Thoracic aorta (tissue), 2 donors: ENCODE results near the gene NSMCE1. TPM values are rescaled to one million over a fixed set of nuclear protein-coding genes. Genes with fewer than 3 reads are reported as not detected.

ENCODE experiments used
- ATAC-seq: fragments of 150-250 bp; one replicate; pipeline ENCODE4 v1.8.0; 2017; ENCODE audit warnings: low read depth; ENCODE audit not compliant: insufficient number of reproducible peaks, low FRiP score
- DNase-seq: peaks from one replicate; pipeline ENCODE4 v3.0.0-alpha.2; 2020; ENCODE audit warnings: low spot score
- H3K27ac ChIP-seq, 2 donors: fragments of 200-600 bp; sonication (generic); 1 replicate in 1 of 2; 2 replicates in 1 of 2; pipeline ENCODE4 v1.5.1; 2016; ENCODE audit warnings: mild to moderate bottlenecking in 2 of 2, moderate library complexity in 2 of 2
- H3K27me3 ChIP-seq: fragments of 200-600 bp; sonication (generic); replicated peaks from 2 replicates; pipeline ENCODE4 v1.6.0; 2016; ENCODE audit warnings: mild to moderate bottlenecking; ENCODE audit not compliant: insufficient read depth
- H3K36me3 ChIP-seq: fragments of 200-600 bp; sonication (generic); one replicate; pipeline ENCODE4 v1.5.1; 2016
- H3K4me1 ChIP-seq, 2 donors: fragments of 200-600 bp; sonication (generic); 1 replicate in 1 of 2; 2 replicates in 1 of 2; pipeline versions ENCODE4 v1.5.1 to v1.6.0; 2016; ENCODE audit warnings: low read depth in 2 of 2, mild to moderate bottlenecking in 1 of 2; ENCODE audit not compliant: control insufficient read depth in 1 of 2
- H3K4me3 ChIP-seq: fragments of 200-600 bp; sonication (generic); 2 replicates; pipeline ENCODE4 v1.5.1; 2016; ENCODE audit warnings: mild to moderate bottlenecking
- H3K9me3 ChIP-seq: fragments of 200-600 bp; sonication (generic); 2 replicates; pipeline ENCODE4 v1.5.1; 2016
- total RNA-seq, 2 donors: library from RNA; depleted of rRNA; stranded (reverse); fragments of >200 nt; gene quantifications; one replicate each; pipeline versions ENCODE4 v1.1.0 to v1.2.3, GENCODE V29; 2016
- TF ChIP-seq, protein P1 (sequence below): fragments of 200-600 bp; sonication (generic); IDR thresholded peaks from one replicate; pipeline ENCODE4 v1.5.1; 2019; ENCODE audit warnings: antibody characterized with exemption

Gene NSMCE1
- total RNA-seq, 2 donors from 2014 or later, result 23.8 to 44.5 TPM

DNA sequence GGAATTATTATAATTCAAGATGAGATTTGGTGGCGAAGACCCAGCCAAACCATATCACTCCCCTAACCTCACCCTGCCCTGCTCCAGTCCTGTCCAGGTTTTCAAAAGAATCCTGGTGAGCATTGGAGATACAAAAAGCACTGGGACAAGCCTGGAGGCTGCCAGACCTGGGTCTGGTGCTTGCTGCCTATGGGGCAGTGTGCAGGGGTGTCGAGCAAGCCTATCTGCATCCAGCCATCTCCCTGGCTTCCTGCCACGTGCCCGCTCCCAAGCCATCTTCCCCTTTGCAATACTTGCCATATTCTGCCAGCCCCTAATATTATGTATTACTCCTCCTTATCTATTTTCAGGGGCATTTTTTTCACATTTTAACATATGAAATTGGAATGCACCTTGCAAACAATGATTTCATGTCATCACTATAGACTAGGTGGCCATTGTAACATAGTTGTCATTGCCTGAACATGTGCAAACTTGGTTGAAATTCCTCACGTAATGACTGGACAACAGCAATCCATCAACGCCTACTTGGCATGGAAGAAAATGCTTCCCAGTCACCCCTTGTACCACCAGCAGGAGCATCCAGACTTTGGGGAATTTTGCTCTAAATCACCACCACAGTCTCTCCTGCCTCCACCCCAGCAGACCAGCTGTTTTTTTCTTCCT is 73.4 kb downstream of the NSMCE1 start:
- no peak overlapping the region for H3K27ac ChIP-seq
- no peaks in the 10 kb centered on the region for H3K9me3 ChIP-seq
- no peaks in the 10 kb centered on the region for H3K36me3 ChIP-seq
- no peak for DNase-seq
- no peaks in the 10 kb centered on the region for H3K4me1 ChIP-seq
- TF ChIP-seq, protein P1, sequence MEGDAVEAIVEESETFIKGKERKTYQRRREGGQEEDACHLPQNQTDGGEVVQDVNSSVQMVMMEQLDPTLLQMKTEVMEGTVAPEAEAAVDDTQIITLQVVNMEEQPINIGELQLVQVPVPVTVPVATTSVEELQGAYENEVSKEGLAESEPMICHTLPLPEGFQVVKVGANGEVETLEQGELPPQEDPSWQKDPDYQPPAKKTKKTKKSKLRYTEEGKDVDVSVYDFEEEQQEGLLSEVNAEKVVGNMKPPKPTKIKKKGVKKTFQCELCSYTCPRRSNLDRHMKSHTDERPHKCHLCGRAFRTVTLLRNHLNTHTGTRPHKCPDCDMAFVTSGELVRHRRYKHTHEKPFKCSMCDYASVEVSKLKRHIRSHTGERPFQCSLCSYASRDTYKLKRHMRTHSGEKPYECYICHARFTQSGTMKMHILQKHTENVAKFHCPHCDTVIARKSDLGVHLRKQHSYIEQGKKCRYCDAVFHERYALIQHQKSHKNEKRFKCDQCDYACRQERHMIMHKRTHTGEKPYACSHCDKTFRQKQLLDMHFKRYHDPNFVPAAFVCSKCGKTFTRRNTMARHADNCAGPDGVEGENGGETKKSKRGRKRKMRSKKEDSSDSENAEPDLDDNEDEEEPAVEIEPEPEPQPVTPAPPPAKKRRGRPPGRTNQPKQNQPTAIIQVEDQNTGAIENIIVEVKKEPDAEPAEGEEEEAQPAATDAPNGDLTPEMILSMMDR, result no peak
- H3K4me3 ChIP-seq, result no peak overlapping the region
- no peaks in the 10 kb centered on the region for H3K27me3 ChIP-seq
- no peak for ATAC-seq

DNA sequence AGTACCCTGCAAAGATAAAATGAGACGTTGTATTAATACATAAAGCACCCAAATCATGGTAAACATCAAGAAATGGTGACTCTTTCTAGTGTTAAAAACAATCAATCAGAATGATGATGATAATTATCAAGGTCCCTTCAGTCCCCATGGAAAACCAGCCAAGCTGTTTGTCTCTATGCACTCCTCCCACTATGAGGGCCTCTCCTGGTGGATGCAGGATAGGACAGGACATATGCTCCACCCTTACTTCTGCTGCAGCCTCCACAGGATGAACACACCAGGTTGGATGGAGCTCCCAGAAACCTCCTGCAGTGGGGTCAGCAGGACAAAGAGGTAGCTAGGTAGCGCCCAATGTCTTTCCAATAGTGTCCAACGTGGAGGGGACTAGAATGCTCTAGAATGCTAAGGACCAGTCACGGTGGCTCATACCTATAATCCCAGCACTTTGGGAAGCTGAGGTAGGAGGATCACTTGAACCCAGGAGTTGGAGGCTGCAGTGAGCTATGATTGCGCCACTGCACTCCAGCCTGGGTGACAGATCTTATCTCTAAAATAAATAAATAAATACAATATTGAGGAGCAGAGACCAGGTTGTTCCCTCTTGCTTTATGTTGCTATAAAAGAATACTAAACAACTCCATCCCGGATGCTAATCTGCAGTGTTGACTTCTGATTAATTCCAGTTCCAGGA is 75.1 kb downstream of the NSMCE1 start:
- Histone ChIP-seq H3K27ac (no peak overlapping the region), H3K4me3 (no peak overlapping the region), H3K4me1 (no peaks in the 10 kb centered on the region), H3K9me3 (no peaks in the 10 kb centered on the region), H3K27me3 (no peaks in the 10 kb centered on the region), H3K36me3 (no peaks in the 10 kb centered on the region)
- ATAC-seq (no peak), DNase-seq (no peak)
- TF ChIP-seq, protein P1, result no peak

DNA sequence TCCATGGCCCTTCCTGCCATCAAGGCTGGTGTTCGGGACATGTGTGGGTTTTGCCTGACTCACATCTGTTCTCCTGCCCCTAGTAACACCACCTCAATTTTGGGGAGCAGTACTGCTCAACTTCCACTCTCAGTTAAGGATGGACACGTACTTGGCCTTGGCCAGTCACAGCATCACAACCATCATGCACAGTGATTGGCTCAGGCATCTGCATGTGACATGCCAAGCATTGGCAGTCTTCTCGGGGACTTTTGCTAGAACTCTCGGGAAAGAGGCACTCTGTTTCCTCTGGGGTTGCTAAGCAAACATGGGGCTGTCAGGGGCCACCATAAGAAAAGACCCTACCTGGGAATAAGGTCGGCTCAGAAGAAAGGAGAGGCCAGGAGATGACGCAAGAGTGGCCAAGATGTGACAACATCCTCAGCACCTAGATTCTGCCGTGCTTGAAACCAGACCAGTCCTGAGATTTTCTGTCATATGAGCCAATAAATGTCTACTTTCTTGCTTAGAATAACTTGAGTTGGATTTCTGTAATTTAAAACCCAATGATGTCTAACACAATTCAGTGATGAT is 77.1 kb downstream of the NSMCE1 start:
- Histone ChIP-seq H3K36me3 (no peaks in the 10 kb centered on the region), H3K4me3 (no peak overlapping the region), H3K27ac (no peak overlapping the region), H3K9me3 (no peaks in the 10 kb centered on the region), H3K4me1 (no peaks in the 10 kb centered on the region), H3K27me3 (no peaks in the 10 kb centered on the region)
- TF ChIP-seq, protein P1, result no peak
- no peak for DNase-seq
- ATAC-seq, result no peak

DNA sequence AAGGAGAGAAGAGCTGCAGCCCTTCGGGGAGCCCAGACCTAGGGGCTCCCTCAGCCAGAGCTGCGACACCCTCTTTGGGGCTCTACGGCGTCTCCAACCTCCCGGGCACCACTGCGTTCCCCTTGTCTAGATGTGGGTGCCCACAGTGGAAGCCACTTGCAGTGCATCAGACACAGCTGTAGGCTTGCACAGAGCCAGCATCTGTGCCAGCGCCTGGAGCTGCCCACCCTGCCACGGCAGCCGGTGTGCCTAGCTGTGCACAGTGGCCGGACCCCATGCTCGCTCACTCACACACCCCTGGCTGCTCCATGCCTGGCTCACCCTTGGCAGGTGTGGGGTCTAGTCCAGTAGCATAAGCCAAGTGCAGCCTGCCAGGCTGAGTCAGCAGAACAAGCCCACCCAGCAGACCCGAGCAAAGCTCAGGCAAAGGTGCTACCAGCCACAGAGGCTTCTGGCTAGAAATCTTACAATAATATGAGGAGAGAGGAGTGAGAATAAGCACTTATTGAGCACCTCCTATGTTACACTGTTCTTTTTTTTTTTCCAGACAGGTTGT is 78.2 kb downstream of the NSMCE1 start:
- Histone ChIP-seq H3K36me3 (no peaks in the 10 kb centered on the region), H3K9me3 (no peaks in the 10 kb centered on the region), H3K4me3 (no peak overlapping the region), H3K27me3 (no peaks in the 10 kb centered on the region), H3K4me1 (no peaks in the 10 kb centered on the region), H3K27ac (no peak overlapping the region)
- DNase-seq, result no peak
- TF ChIP-seq, protein P1, result no peak
- no peak for ATAC-seq

DNA sequence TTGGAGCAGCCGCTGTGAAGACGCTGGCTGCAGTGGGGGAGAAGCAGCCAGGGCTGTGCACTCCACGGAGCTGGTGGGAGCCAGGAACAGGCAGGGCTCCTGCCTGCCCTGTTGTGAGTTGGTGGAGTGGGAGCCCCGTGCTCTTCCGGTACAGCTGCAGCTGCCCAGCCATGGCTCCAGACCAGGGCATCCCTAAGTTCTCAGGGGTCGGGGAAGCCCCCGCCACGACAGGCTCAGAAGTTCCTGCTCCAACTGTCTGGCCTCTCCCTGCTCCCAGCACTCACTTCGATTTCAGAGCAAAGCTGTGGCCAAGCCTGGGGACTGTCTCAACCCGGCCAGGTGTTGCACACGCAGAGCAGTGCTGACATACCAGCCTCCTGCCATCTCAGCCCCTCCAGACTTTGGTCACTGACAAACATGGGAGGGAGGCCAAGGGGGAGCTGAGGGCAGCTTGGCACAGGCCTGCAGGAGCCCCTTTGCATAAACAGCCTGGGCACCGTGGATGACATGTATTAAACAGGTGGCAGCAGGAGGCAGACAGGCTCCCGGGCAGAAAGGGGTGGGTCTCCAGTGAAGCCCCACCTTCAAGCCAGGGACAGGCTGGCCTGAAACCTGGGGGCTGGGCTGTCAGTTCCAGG is 79.1 kb downstream of the NSMCE1 start:
- no peak for DNase-seq
- H3K27ac ChIP-seq, result no peak overlapping the region
- no peaks in the 10 kb centered on the region for H3K9me3 ChIP-seq
- no peak overlapping the region for H3K4me3 ChIP-seq
- H3K36me3 ChIP-seq, result no peaks in the 10 kb centered on the region
- TF ChIP-seq, protein P1, result no peak
- no peak for ATAC-seq
- H3K4me1 ChIP-seq, result no peaks in the 10 kb centered on the region
- H3K27me3 ChIP-seq, result no peaks in the 10 kb centered on the region
